ENCODE measurements around the gene GABRR2.

GABRR2 gene

GRCh38 chr6:89264296-89264695, 50.8 kb downstream of the GABRR2 start:
- Histone ChIP-seq H3K36me3 (replicated peaks; ENCODE audit: insufficient read depth, low read length) (no peaks in the 10 kb centered on the region), H3K4me1 (ENCODE audit: low read length) (0 out of 2 replicates have a peak, but pooled peaks cover 12% of the 10 kb centered on the region), H3K79me2 (ENCODE audit: low read length) (no peaks in the 10 kb centered on the region), H4K20me1 (ENCODE audit: insufficient read depth, low read length) (no peaks in the 10 kb centered on the region), H3K27me3 (replicated peaks; ENCODE audit: insufficient read depth, low read length) (no peaks in the 10 kb centered on the region), H3K4me3 (ENCODE audit: low read length) (no peak overlapping the region), H3K4me2 (ENCODE audit: low read depth, low read length) (no peak overlapping the region), H3K27ac (ENCODE audit: low read length) (no peak overlapping the region), H3K9ac (ENCODE audit: low read length) (no peak overlapping the region), H2AFZ (ENCODE audit: low read length) (no peak overlapping the region), H3K9me3 (replicated peaks; ENCODE audit: insufficient read depth, low read length) (no peaks in the 10 kb centered on the region), H3F3A (ENCODE audit: insufficient read depth, low read length) (no peaks in the 10 kb centered on the region), H3K9me2 (replicated peaks; ENCODE audit: insufficient read depth, low read length) (no peaks in the 10 kb centered on the region)
- TF ChIP-seq, protein P1, sequence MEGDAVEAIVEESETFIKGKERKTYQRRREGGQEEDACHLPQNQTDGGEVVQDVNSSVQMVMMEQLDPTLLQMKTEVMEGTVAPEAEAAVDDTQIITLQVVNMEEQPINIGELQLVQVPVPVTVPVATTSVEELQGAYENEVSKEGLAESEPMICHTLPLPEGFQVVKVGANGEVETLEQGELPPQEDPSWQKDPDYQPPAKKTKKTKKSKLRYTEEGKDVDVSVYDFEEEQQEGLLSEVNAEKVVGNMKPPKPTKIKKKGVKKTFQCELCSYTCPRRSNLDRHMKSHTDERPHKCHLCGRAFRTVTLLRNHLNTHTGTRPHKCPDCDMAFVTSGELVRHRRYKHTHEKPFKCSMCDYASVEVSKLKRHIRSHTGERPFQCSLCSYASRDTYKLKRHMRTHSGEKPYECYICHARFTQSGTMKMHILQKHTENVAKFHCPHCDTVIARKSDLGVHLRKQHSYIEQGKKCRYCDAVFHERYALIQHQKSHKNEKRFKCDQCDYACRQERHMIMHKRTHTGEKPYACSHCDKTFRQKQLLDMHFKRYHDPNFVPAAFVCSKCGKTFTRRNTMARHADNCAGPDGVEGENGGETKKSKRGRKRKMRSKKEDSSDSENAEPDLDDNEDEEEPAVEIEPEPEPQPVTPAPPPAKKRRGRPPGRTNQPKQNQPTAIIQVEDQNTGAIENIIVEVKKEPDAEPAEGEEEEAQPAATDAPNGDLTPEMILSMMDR (IDR thresholded peaks at IDR 0.05; ENCODE audit: low read length) = no peak
- no peak for TF ChIP-seq EZH2 (optimal IDR thresholded peaks at IDR 0.05; ENCODE audit: low read depth, low read length)
- no peak for TF ChIP-seq EZH2phosphoT487 (IDR thresholded peaks at IDR 0.05; ENCODE audit: low read length)
- no peak for DNase-seq

DNA sequence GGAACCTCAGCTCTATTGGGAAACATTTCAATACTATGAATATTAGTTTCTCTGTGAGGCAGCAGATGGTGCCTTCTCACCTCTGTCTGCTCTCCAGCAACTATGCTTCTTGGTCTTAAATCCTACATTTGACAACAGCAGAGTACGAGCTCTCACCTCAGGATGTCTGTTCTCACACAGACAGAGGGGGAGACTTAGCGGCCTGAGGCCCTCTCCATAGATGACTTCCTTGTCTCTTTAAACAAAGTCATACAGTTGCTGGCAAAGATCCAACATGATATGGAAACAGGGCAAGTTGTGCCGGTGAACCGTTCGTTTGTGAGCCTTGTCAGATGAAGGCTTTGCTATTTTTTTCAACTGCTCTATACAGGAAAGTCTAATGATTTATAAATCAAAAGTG, 54.3 kb downstream of the GABRR2 start:
- no peak overlapping the region for H2AFZ ChIP-seq (ENCODE audit: low read length)
- H3K4me1 ChIP-seq (ENCODE audit: low read length) = 0 out of 2 replicates have a peak, but pooled peaks cover 8% of the 10 kb centered on the region
- no peak overlapping the region for H3K27ac ChIP-seq (ENCODE audit: low read length)

GRCh38 chr6:89260310-89260709, 54.8 kb downstream of the GABRR2 start:
- H3K79me2 ChIP-seq (ENCODE audit: low read length) = no peaks in the 10 kb centered on the region
- no peak overlapping the region for H3K4me3 ChIP-seq (ENCODE audit: low read length)
- no peaks in the 10 kb centered on the region for H3F3A ChIP-seq (ENCODE audit: insufficient read depth, low read length)
- H4K20me1 ChIP-seq (ENCODE audit: insufficient read depth, low read length) = no peaks in the 10 kb centered on the region
- no peak overlapping the region for H3K27ac ChIP-seq (ENCODE audit: low read length)
- no peaks in the 10 kb centered on the region for H3K36me3 ChIP-seq (replicated peaks; ENCODE audit: insufficient read depth, low read length)
- TF ChIP-seq, protein P1 (IDR thresholded peaks at IDR 0.05; ENCODE audit: low read length) = no peak
- TF ChIP-seq EZH2phosphoT487 (IDR thresholded peaks at IDR 0.05; ENCODE audit: low read length) (no peak), EZH2 (optimal IDR thresholded peaks at IDR 0.05; ENCODE audit: low read depth, low read length) (no peak)
- H3K9ac ChIP-seq (ENCODE audit: low read length) = no peak overlapping the region
- no peak for DNase-seq
- 0 out of 2 replicates have a peak, but pooled peaks cover 11% of the 10 kb centered on the region for H3K4me1 ChIP-seq (ENCODE audit: low read length)
- no peak overlapping the region for H3K4me2 ChIP-seq (ENCODE audit: low read depth, low read length)
- no peak overlapping the region for H2AFZ ChIP-seq (ENCODE audit: low read length)
- H3K9me3 ChIP-seq (replicated peaks; ENCODE audit: insufficient read depth, low read length) = no peaks in the 10 kb centered on the region
- no peaks in the 10 kb centered on the region for H3K27me3 ChIP-seq (replicated peaks; ENCODE audit: insufficient read depth, low read length)
- H3K9me2 ChIP-seq (replicated peaks; ENCODE audit: insufficient read depth, low read length) = no peaks in the 10 kb centered on the region

More for the DNA sequence above, 54.3 kb downstream of the GABRR2 start:
- no peaks in the 10 kb centered on the region for H3K9me2 ChIP-seq (replicated peaks; ENCODE audit: insufficient read depth, low read length)
- TF ChIP-seq EZH2 (optimal IDR thresholded peaks at IDR 0.05; ENCODE audit: low read depth, low read length) = no peak
- TF ChIP-seq, protein P1 (IDR thresholded peaks at IDR 0.05; ENCODE audit: low read length) = no peak
- no peak for TF ChIP-seq EZH2phosphoT487 (IDR thresholded peaks at IDR 0.05; ENCODE audit: low read length)
- H3K36me3 ChIP-seq (replicated peaks; ENCODE audit: insufficient read depth, low read length) = no peaks in the 10 kb centered on the region
- H3K79me2 ChIP-seq (ENCODE audit: low read length) = no peaks in the 10 kb centered on the region
- H3K9ac ChIP-seq (ENCODE audit: low read length) = no peak overlapping the region
- H3K4me3 ChIP-seq (ENCODE audit: low read length) = no peak overlapping the region
- H3F3A ChIP-seq (ENCODE audit: insufficient read depth, low read length) = no peaks in the 10 kb centered on the region
- DNase-seq = no peak
- H4K20me1 ChIP-seq (ENCODE audit: insufficient read depth, low read length) = no peaks in the 10 kb centered on the region
- no peaks in the 10 kb centered on the region for H3K27me3 ChIP-seq (replicated peaks; ENCODE audit: insufficient read depth, low read length)
- no peaks in the 10 kb centered on the region for H3K9me3 ChIP-seq (replicated peaks; ENCODE audit: insufficient read depth, low read length)
- no peak overlapping the region for H3K4me2 ChIP-seq (ENCODE audit: low read depth, low read length)
